ENCODE results near the gene SQSTM1.
A peak's percentile ranks its signal among the peaks of the same experiment; 100 is the strongest.
"Not testable (repeated sequence)": the region's sequence is repeated elsewhere in the genome, so short reads cannot be mapped to it uniquely, and the experiment has no call there.

Gene SQSTM1

GRCh38 chr5:179869641-179870402 is 49.1 kb downstream of the SQSTM1 start:
- H3K4me1 Mint-ChIP-seq = no peaks in the 10 kb centered on the region
- peaks cover 11% of the 10 kb centered on the region for H3K36me3 Mint-ChIP-seq
- H3K4me3 Mint-ChIP-seq = no peak overlapping the region
- no peak overlapping the region for H3K27ac Mint-ChIP-seq
- CTCF ChIA-PET = interaction anchor here (1.2 to 2.1 kb wide), 3 partner anchors 10 to 38 kb away, joined by 4 to 6 read pairs (median 5); no protein-coding TSS in a partner anchor
- no peaks in the 10 kb centered on the region for H3K9me3 Mint-ChIP-seq
- H3K27me3 Mint-ChIP-seq = no peaks in the 10 kb centered on the region
- no peak for DNase-seq

- no peak for DNase-seq
- Mint-ChIP-seq H3K4me3 (no peak overlapping the region), H3K9me3 (no peaks in the 10 kb centered on the region), H3K4me1 (no peaks in the 10 kb centered on the region), H3K27ac (peak overlapping the region; percentile 12), H3K36me3 (peaks cover 13% of the 10 kb centered on the region), H3K27me3 (no peaks in the 10 kb centered on the region)
- CTCF ChIA-PET = interaction anchor here (1.0 to 2.1 kb wide), 3 partner anchors 12 to 221 kb away, joined by 4 to 6 read pairs (median 4); no protein-coding TSS in a partner anchor
Measured at GRCh38 chr5:179870403-179870903, 49.7 kb downstream of the SQSTM1 start.

GRCh38 chr5:179870952-179871351 is 50.2 kb downstream of the SQSTM1 start:
- peaks cover 13% of the 10 kb centered on the region for H3K36me3 Mint-ChIP-seq
- H3K9me3 Mint-ChIP-seq = no peaks in the 10 kb centered on the region
- no peak overlapping the region for H3K27ac Mint-ChIP-seq
- DNase-seq = no peak
- CTCF ChIA-PET = interaction anchor here (1.0 to 2.1 kb wide), 3 partner anchors 11 to 220 kb away, joined by 4 to 6 read pairs (median 4); no protein-coding TSS in a partner anchor
- no peaks in the 10 kb centered on the region for H3K4me1 Mint-ChIP-seq
- H3K27me3 Mint-ChIP-seq = no peaks in the 10 kb centered on the region
- H3K4me3 Mint-ChIP-seq = no peak overlapping the region

GRCh38 chr5:179871533-179871932 is 50.8 kb downstream of the SQSTM1 start:
- not testable (repeated sequence) for H3K27me3 Mint-ChIP-seq, H3K4me3 Mint-ChIP-seq
- CTCF ChIA-PET = interaction anchor here (1.0 to 2.1 kb wide), 3 partner anchors 11 to 220 kb away, joined by 4 to 6 read pairs (median 4); no protein-coding TSS in a partner anchor

GRCh38 chr5:179872055-179872827 is 51.5 kb downstream of the SQSTM1 start:
- Mint-ChIP-seq H3K27me3 (no peaks in the 10 kb centered on the region), H3K27ac (no peak overlapping the region), H3K9me3 (no peaks in the 10 kb centered on the region), H3K4me1 (no peaks in the 10 kb centered on the region), H3K36me3 (peaks cover 21% of the 10 kb centered on the region), H3K4me3 (no peak overlapping the region)
- DNase-seq = no peak
- CTCF ChIA-PET = interaction anchor here (2.1 kb wide), 1 partner anchor 40 kb away, joined by 4 read pairs; no protein-coding TSS in a partner anchor

More at GRCh38 chr5:179871533-179871932, 50.8 kb downstream of the SQSTM1 start:
- H3K27ac Mint-ChIP-seq, H3K4me1 Mint-ChIP-seq, DNase-seq, H3K9me3 Mint-ChIP-seq: not testable (repeated sequence)
- peaks cover 19% of the 10 kb centered on the region for H3K36me3 Mint-ChIP-seq

- no peak for DNase-seq
- Mint-ChIP-seq H3K4me1 (no peaks in the 10 kb centered on the region), H3K9me3 (no peaks in the 10 kb centered on the region), H3K27ac (no peak overlapping the region), H3K36me3 (peaks cover 26% of the 10 kb centered on the region), H3K27me3 (no peaks in the 10 kb centered on the region), H3K4me3 (no peak overlapping the region)
- CTCF ChIA-PET = no interaction called here
Measured at GRCh38 chr5:179872828-179873575, 52.3 kb downstream of the SQSTM1 start.

- H3K9me3 Mint-ChIP-seq = no peaks in the 10 kb centered on the region
- H3K4me3 Mint-ChIP-seq = no peak overlapping the region
- H3K27ac Mint-ChIP-seq = no peak overlapping the region
- no peaks in the 10 kb centered on the region for H3K4me1 Mint-ChIP-seq
- peaks cover 26% of the 10 kb centered on the region for H3K36me3 Mint-ChIP-seq
- CTCF ChIA-PET = no interaction called here
- H3K27me3 Mint-ChIP-seq = no peaks in the 10 kb centered on the region
- no peak for DNase-seq
Measured at GRCh38 chr5:179873588-179874110, 52.9 kb downstream of the SQSTM1 start.

GRCh38 chr5:179874136-179874535 is 53.4 kb downstream of the SQSTM1 start:
- Mint-ChIP-seq H3K4me1 (no peaks in the 10 kb centered on the region), H3K27me3 (no peaks in the 10 kb centered on the region), H3K36me3 (peaks cover 24% of the 10 kb centered on the region), H3K4me3 (no peak overlapping the region), H3K9me3 (no peaks in the 10 kb centered on the region), H3K27ac (no peak overlapping the region)
- CTCF ChIA-PET = no interaction called here
- no peak for DNase-seq

- no peak for DNase-seq
- Mint-ChIP-seq H3K27me3 (no peaks in the 10 kb centered on the region), H3K36me3 (peaks cover 24% of the 10 kb centered on the region), H3K27ac (no peak overlapping the region), H3K4me1 (no peaks in the 10 kb centered on the region), H3K4me3 (no peak overlapping the region), H3K9me3 (no peaks in the 10 kb centered on the region)
- CTCF ChIA-PET = no interaction called here
Measured at GRCh38 chr5:179874536-179875292, 54.0 kb downstream of the SQSTM1 start.

GRCh38 chr5:179875741-179876609 is 55.3 kb downstream of the SQSTM1 start:
- no peak for DNase-seq
- no peak overlapping the region for H3K4me3 Mint-ChIP-seq
- H3K27me3 Mint-ChIP-seq = no peaks in the 10 kb centered on the region
- no peaks in the 10 kb centered on the region for H3K9me3 Mint-ChIP-seq
- CTCF ChIA-PET = no interaction called here
- no peak overlapping the region for H3K27ac Mint-ChIP-seq
- no peaks in the 10 kb centered on the region for H3K4me1 Mint-ChIP-seq
- peaks cover 23% of the 10 kb centered on the region for H3K36me3 Mint-ChIP-seq

GRCh38 chr5:179876610-179876952 is 55.9 kb downstream of the SQSTM1 start:
- DNase-seq = no peak
- Mint-ChIP-seq H3K4me1 (no peaks in the 10 kb centered on the region), H3K36me3 (peaks cover 22% of the 10 kb centered on the region), H3K9me3 (no peaks in the 10 kb centered on the region), H3K27me3 (no peaks in the 10 kb centered on the region), H3K4me3 (no peak overlapping the region), H3K27ac (no peak overlapping the region)
- CTCF ChIA-PET = interaction anchor here (0.6 kb wide), 1 partner anchor 182 kb away, joined by 4 read pairs; no protein-coding TSS in a partner anchor

- H3K36me3 Mint-ChIP-seq = peaks cover 33% of the 10 kb centered on the region
- CTCF ChIA-PET = interaction anchor here (1.3 kb wide), 2 partner anchors 9 to 77 kb away, joined by 3 to 5 read pairs; no protein-coding TSS in a partner anchor
Measured at GRCh38 chr5:179878222-179879002, 57.7 kb downstream of the SQSTM1 start.

More at GRCh38 chr5:179878222-179879002, 57.7 kb downstream of the SQSTM1 start:
- no peak for DNase-seq
- peaks cover 7% of the 10 kb centered on the region for H3K9me3 Mint-ChIP-seq
- H3K4me3 Mint-ChIP-seq = no peak overlapping the region
- H3K27ac Mint-ChIP-seq = no peak overlapping the region
- no peaks in the 10 kb centered on the region for H3K4me1 Mint-ChIP-seq
- no peaks in the 10 kb centered on the region for H3K27me3 Mint-ChIP-seq

All from activated naive CD4-positive, alpha-beta T cell treated with anti-CD3 and anti-CD28 coated beads, Interleukin-2, amount 10 ng/mL, durations not matched to agents 7 days and 5 days (primary cell).